ENCODE measurements around the gene FBXO21. TPM values are rescaled to one million over a fixed set of nuclear protein-coding genes. Genes with fewer than 3 reads are reported as not detected.

FBXO21 gene
- total RNA-seq, 1 donor from 2014 or later = 41.4 TPM

GRCh38 chr12:117166107-117166506, 24.2 kb downstream of the FBXO21 start:
- Histone ChIP-seq H3K36me3 (peaks cover 100% of the 10 kb centered on the region), H3K9me3 (no peaks in the 10 kb centered on the region), H3K4me3 (no peak overlapping the region), H3K27ac (no peak overlapping the region), H3K27me3 (no peaks in the 10 kb centered on the region), H3K4me1 (no peaks in the 10 kb centered on the region)
- DNase-seq (no peak), ATAC-seq (no peak)
- intact Hi-C loops (cut with DNase I) = no loop called here
- no peak for TF ChIP-seq CTCF (IDR thresholded peaks at IDR 0.05)

GRCh38 chr12:117165342-117165741, 24.9 kb downstream of the FBXO21 start:
- no peaks in the 10 kb centered on the region for H3K27me3 ChIP-seq
- no peaks in the 10 kb centered on the region for H3K9me3 ChIP-seq
- TF ChIP-seq CTCF (IDR thresholded peaks at IDR 0.05) = no peak
- H3K4me3 ChIP-seq = no peak overlapping the region
- ATAC-seq = no peak
- peaks cover 100% of the 10 kb centered on the region for H3K36me3 ChIP-seq
- no peak for DNase-seq
- no peak overlapping the region for H3K27ac ChIP-seq
- intact Hi-C loops (cut with DNase I) = no loop called here
- no peaks in the 10 kb centered on the region for H3K4me1 ChIP-seq

- no peak for DNase-seq
- Histone ChIP-seq H3K4me3 (no peak overlapping the region), H3K27me3 (no peaks in the 10 kb centered on the region), H3K27ac (no peak overlapping the region), H3K9me3 (no peaks in the 10 kb centered on the region), H3K4me1 (no peaks in the 10 kb centered on the region), H3K36me3 (peaks cover 100% of the 10 kb centered on the region)
- TF ChIP-seq CTCF (IDR thresholded peaks at IDR 0.05) = no peak
- no peak for ATAC-seq
- intact Hi-C loops (cut with DNase I) = no loop called here
Measured at GRCh38 chr12:117162633-117163032, 27.6 kb downstream of the FBXO21 start.

- intact Hi-C loops (cut with DNase I) = no loop called here
- Histone ChIP-seq H3K27ac (no peak overlapping the region), H3K4me3 (no peak overlapping the region), H3K36me3 (peaks cover 100% of the 10 kb centered on the region), H3K4me1 (no peaks in the 10 kb centered on the region), H3K9me3 (no peaks in the 10 kb centered on the region), H3K27me3 (no peaks in the 10 kb centered on the region)
- no peak for TF ChIP-seq CTCF (IDR thresholded peaks at IDR 0.05)
- DNase-seq (no peak), ATAC-seq (no peak)
Measured at GRCh38 chr12:117162167-117162539, 28.1 kb downstream of the FBXO21 start.

- Histone ChIP-seq H3K9me3 (no peaks in the 10 kb centered on the region), H3K27me3 (no peaks in the 10 kb centered on the region), H3K4me3 (no peak overlapping the region), H3K4me1 (no peaks in the 10 kb centered on the region), H3K36me3 (peaks cover 100% of the 10 kb centered on the region), H3K27ac (no peak overlapping the region)
- no peak for TF ChIP-seq CTCF (IDR thresholded peaks at IDR 0.05)
- ATAC-seq = peak; percentile 34
- DNase-seq = no peak
- intact Hi-C loops (cut with DNase I) = no loop called here
Measured at GRCh38 chr12:117161460-117162166, 28.7 kb downstream of the FBXO21 start.

- intact Hi-C loops (cut with DNase I) = loop anchor here (10.0 kb wide), 1 partner anchor 135 kb away; no protein-coding TSS in a partner anchor
Measured at GRCh38 chr12:117159674-117160073, 30.6 kb downstream of the FBXO21 start.

More at GRCh38 chr12:117159674-117160073, 30.6 kb downstream of the FBXO21 start:
- Histone ChIP-seq H3K4me3 (no peak overlapping the region), H3K9me3 (no peaks in the 10 kb centered on the region), H3K36me3 (peaks cover 100% of the 10 kb centered on the region), H3K27ac (no peak overlapping the region), H3K4me1 (no peaks in the 10 kb centered on the region), H3K27me3 (no peaks in the 10 kb centered on the region)
- DNase-seq = no peak
- no peak for TF ChIP-seq CTCF (IDR thresholded peaks at IDR 0.05)
- ATAC-seq = no peak
